Hepatocyte (in vitro differentiated cells): ENCODE results near the gene ZNF814.

Experiments used
- EZH2 ChIP-seq: fragments of 200-600 bp; sonication (generic); IDR thresholded peaks from 2 replicates; pipeline ENCODE4 v1.6.1; 2016; ENCODE audit warnings: antibody characterized with exemption, mild to moderate bottlenecking, borderline replicate concordance
- TF ChIP-seq, protein P1 (sequence below): fragments of 200-600 bp; sonication (generic); IDR thresholded peaks from 2 replicates; pipeline ENCODE4 v1.5.1; 2016; ENCODE audit warnings: antibody characterized with exemption, mild to moderate bottlenecking; ENCODE audit not compliant: poor library complexity

DNA sequence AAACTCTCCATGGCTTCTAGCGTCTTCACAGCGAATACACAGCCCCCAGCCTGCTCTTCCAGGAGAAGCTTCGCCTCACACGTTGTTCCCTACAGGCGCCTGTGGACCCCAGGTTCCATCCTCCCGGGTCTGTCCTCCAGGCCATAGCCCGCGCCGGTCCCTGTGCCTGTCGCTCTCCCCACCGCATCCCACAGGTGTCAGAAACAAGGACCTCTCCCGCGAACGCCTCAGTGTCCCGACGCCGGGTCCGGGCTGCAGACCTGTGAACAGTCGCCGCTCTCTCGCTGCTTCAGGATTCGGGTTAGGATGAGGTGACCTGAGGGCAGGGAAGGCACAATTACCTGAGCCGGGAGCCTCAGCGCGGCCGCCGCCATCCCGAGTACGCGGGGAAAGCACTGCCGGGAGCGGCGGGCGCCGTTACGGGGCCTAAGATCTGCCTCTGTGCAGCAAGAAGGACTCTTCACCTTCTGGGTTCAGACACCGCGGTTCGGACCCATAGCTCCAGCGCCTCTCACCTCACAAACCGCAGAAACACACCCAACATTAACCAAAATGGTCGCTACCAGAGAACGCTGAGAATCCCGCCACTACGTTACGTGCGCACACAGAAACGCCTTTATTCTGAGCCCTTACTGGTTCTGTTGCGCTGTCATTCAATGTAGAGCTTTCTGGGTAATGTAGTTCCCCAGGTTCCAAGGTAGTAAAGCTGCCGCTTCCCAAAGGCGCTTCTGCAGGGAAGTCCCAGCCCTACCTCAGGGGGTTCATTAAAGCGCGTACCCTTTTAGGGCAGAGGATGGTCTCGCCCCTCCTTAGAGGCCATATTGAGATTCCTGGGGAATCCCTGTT lies 46.2 kb upstream of the ZNF814 start, which contains the start of gene ZNF418:
- TF ChIP-seq EZH2: no peak
- TF ChIP-seq, protein P1, sequence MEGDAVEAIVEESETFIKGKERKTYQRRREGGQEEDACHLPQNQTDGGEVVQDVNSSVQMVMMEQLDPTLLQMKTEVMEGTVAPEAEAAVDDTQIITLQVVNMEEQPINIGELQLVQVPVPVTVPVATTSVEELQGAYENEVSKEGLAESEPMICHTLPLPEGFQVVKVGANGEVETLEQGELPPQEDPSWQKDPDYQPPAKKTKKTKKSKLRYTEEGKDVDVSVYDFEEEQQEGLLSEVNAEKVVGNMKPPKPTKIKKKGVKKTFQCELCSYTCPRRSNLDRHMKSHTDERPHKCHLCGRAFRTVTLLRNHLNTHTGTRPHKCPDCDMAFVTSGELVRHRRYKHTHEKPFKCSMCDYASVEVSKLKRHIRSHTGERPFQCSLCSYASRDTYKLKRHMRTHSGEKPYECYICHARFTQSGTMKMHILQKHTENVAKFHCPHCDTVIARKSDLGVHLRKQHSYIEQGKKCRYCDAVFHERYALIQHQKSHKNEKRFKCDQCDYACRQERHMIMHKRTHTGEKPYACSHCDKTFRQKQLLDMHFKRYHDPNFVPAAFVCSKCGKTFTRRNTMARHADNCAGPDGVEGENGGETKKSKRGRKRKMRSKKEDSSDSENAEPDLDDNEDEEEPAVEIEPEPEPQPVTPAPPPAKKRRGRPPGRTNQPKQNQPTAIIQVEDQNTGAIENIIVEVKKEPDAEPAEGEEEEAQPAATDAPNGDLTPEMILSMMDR: no peak
